ENCODE data around the gene GULP1.

The GULP1 gene

GRCh38 chr2:188391354-188391753 is 99.7 kb downstream of the GULP1 start:
- no peaks in the 10 kb centered on the region for H3K9me3 ChIP-seq (ENCODE audit: control insufficient read depth, low read length)
- no peaks in the 10 kb centered on the region for H3K36me3 ChIP-seq (ENCODE audit: control insufficient read depth, insufficient read depth, low read length)
- H3K27me3 ChIP-seq (ENCODE audit: control insufficient read depth, insufficient read depth, low read length) = no peaks in the 10 kb centered on the region
- H3K9ac ChIP-seq (ENCODE audit: low read length) = no peak overlapping the region
- H3K4me3 ChIP-seq (ENCODE audit: low read length) = no peak overlapping the region
- no peaks in the 10 kb centered on the region for H3K4me1 ChIP-seq (ENCODE audit: control insufficient read depth, insufficient read depth, low read length)

DNA sequence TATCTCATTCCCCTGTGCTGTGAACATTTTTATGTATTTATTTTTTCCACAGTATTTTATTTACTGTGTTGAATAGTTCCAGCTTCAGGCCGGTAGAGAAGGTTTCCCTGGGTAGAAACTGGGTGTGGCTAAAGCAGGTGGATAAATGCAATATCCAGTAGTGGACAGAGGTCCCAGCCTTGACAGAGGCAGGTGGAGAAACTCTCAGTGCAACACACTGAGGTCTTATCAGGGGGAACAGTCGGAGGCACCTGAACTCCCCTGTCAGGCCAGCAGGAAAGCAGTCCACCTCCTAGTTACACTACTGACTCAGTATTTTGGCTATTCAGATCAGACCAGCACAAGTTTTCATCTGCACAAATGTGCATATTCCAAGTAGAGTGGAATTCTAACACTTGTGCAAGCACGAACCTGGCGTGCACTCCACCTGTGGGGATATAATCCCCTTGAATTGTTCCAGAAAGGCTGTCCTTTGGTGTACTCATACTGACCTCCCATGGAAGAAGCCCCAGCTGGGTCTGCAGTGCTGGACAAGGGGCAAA is 103.3 kb downstream of the GULP1 start:
- Histone ChIP-seq H3K27me3 (ENCODE audit: control insufficient read depth, insufficient read depth, low read length) (no peaks in the 10 kb centered on the region), H3K4me3 (ENCODE audit: low read length) (no peak overlapping the region), H3K9me3 (ENCODE audit: control insufficient read depth, low read length) (no peaks in the 10 kb centered on the region)

GRCh38 chr2:188395903-188396689 is 104.4 kb downstream of the GULP1 start:
- Histone ChIP-seq H3K36me3 (ENCODE audit: control insufficient read depth, insufficient read depth, low read length) (no peaks in the 10 kb centered on the region), H3K4me1 (ENCODE audit: control insufficient read depth, insufficient read depth, low read length) (no peaks in the 10 kb centered on the region), H3K9ac (ENCODE audit: low read length) (no peak overlapping the region), H3K4me3 (ENCODE audit: low read length) (no peak overlapping the region), H3K27me3 (ENCODE audit: control insufficient read depth, insufficient read depth, low read length) (no peaks in the 10 kb centered on the region), H3K9me3 (ENCODE audit: control insufficient read depth, low read length) (no peaks in the 10 kb centered on the region)

More for the DNA sequence above, 103.3 kb downstream of the GULP1 start:
- Histone ChIP-seq H3K4me1 (ENCODE audit: control insufficient read depth, insufficient read depth, low read length) (no peaks in the 10 kb centered on the region), H3K9ac (ENCODE audit: low read length) (no peak overlapping the region), H3K36me3 (ENCODE audit: control insufficient read depth, insufficient read depth, low read length) (no peaks in the 10 kb centered on the region)

GRCh38 chr2:188399159-188399558 is 107.5 kb downstream of the GULP1 start:
- no peaks in the 10 kb centered on the region for H3K9me3 ChIP-seq (ENCODE audit: control insufficient read depth, low read length)
- H3K27me3 ChIP-seq (ENCODE audit: control insufficient read depth, insufficient read depth, low read length) = no peaks in the 10 kb centered on the region
- no peaks in the 10 kb centered on the region for H3K4me1 ChIP-seq (ENCODE audit: control insufficient read depth, insufficient read depth, low read length)
- H3K9ac ChIP-seq (ENCODE audit: low read length) = no peak overlapping the region
- no peaks in the 10 kb centered on the region for H3K36me3 ChIP-seq (ENCODE audit: control insufficient read depth, insufficient read depth, low read length)
- H3K4me3 ChIP-seq (ENCODE audit: low read length) = no peak overlapping the region

- Histone ChIP-seq H3K9ac (ENCODE audit: low read length) (no peak overlapping the region), H3K9me3 (ENCODE audit: control insufficient read depth, low read length) (no peaks in the 10 kb centered on the region)
Measured at GRCh38 chr2:188403676-188404075, 112.0 kb downstream of the GULP1 start.

GRCh38 chr2:188404341-188405004 is 112.8 kb downstream of the GULP1 start:
- no peak overlapping the region for H3K4me3 ChIP-seq (ENCODE audit: low read length)
- H3K9ac ChIP-seq (ENCODE audit: low read length) = no peak overlapping the region
- no peaks in the 10 kb centered on the region for H3K4me1 ChIP-seq (ENCODE audit: control insufficient read depth, insufficient read depth, low read length)
- H3K27me3 ChIP-seq (ENCODE audit: control insufficient read depth, insufficient read depth, low read length) = no peaks in the 10 kb centered on the region
- no peaks in the 10 kb centered on the region for H3K9me3 ChIP-seq (ENCODE audit: control insufficient read depth, low read length)
- H3K36me3 ChIP-seq (ENCODE audit: control insufficient read depth, insufficient read depth, low read length) = no peaks in the 10 kb centered on the region

More at GRCh38 chr2:188403676-188404075, 112.0 kb downstream of the GULP1 start:
- Histone ChIP-seq H3K36me3 (ENCODE audit: control insufficient read depth, insufficient read depth, low read length) (no peaks in the 10 kb centered on the region), H3K27me3 (ENCODE audit: control insufficient read depth, insufficient read depth, low read length) (no peaks in the 10 kb centered on the region), H3K4me1 (ENCODE audit: control insufficient read depth, insufficient read depth, low read length) (no peaks in the 10 kb centered on the region), H3K4me3 (ENCODE audit: low read length) (no peak overlapping the region)

- no peaks in the 10 kb centered on the region for H3K9me3 ChIP-seq (ENCODE audit: control insufficient read depth, low read length)
- no peak overlapping the region for H3K9ac ChIP-seq (ENCODE audit: low read length)
- H3K36me3 ChIP-seq (ENCODE audit: control insufficient read depth, insufficient read depth, low read length) = no peaks in the 10 kb centered on the region
- no peaks in the 10 kb centered on the region for H3K27me3 ChIP-seq (ENCODE audit: control insufficient read depth, insufficient read depth, low read length)
- H3K4me1 ChIP-seq (ENCODE audit: control insufficient read depth, insufficient read depth, low read length) = no peaks in the 10 kb centered on the region
- H3K4me3 ChIP-seq (ENCODE audit: low read length) = no peak overlapping the region
Measured at GRCh38 chr2:188406414-188406813, 114.7 kb downstream of the GULP1 start.

DNA sequence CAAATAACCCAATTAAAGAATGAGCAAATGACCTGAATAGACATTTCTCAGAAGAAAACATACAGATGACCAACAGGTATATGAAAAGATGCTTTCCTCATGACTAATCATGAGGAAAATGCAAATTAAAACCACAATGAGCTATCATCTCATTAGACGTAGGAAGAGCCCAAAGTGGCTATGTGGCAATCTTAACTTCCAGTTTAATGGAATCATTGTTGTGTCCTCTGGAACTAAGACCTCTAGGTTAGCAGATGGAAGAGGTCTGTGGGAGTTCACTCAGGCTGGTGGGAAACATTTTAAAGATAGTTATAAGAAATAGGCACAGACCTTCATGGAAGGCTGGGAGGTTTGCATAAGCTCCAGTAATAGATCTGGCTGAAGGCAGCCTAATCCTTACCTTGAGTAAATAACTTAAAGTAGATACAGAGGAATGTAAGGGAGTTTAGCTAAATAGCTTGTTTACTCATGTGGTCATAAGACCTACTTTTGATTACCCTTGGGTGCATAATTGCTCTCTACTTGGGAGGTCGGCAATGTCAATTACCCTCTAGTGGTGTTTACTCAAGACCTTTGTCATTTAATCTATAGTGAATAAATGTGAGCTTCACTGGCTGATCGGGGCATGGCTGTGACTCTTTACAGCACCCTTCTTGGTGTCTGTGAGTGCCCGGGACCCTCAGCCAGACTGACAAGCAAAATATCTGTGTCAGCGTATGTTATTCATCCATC is 119.0 kb downstream of the GULP1 start:
- Histone ChIP-seq H3K36me3 (ENCODE audit: control insufficient read depth, insufficient read depth, low read length) (no peaks in the 10 kb centered on the region), H3K4me3 (ENCODE audit: low read length) (no peak overlapping the region), H3K27me3 (ENCODE audit: control insufficient read depth, insufficient read depth, low read length) (no peaks in the 10 kb centered on the region), H3K4me1 (ENCODE audit: control insufficient read depth, insufficient read depth, low read length) (no peaks in the 10 kb centered on the region), H3K9me3 (ENCODE audit: control insufficient read depth, low read length) (no peaks in the 10 kb centered on the region), H3K9ac (ENCODE audit: low read length) (no peak overlapping the region)

DNA sequence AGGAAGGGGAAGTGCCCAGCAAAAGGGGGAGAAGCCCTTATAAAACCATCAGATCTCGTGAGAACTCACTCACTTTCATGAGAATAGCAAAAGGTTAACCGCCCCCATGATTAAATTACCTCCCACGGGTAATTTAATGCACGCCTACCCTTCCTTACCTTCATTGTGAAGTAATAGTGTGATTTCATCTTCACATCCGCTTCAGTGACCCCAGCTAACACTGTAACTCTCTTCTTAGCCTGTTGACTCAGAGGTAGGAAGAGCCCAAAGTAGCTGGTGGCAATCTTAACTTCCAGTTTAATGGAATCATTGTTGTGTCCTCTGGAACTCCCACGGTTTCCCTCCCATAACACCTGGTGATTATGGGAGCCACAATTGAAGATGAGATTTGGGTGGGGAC is 120.5 kb downstream of the GULP1 start:
- Histone ChIP-seq H3K27me3 (ENCODE audit: control insufficient read depth, insufficient read depth, low read length) (no peaks in the 10 kb centered on the region), H3K36me3 (ENCODE audit: control insufficient read depth, insufficient read depth, low read length) (no peaks in the 10 kb centered on the region), H3K4me3 (ENCODE audit: low read length) (no peak overlapping the region), H3K4me1 (ENCODE audit: control insufficient read depth, insufficient read depth, low read length) (no peaks in the 10 kb centered on the region), H3K9me3 (ENCODE audit: control insufficient read depth, low read length) (no peaks in the 10 kb centered on the region), H3K9ac (ENCODE audit: low read length) (no peak overlapping the region)

- no peak overlapping the region for H3K9ac ChIP-seq (ENCODE audit: low read length)
Measured at GRCh38 chr2:188414411-188414810, 122.7 kb downstream of the GULP1 start.

DNA sequence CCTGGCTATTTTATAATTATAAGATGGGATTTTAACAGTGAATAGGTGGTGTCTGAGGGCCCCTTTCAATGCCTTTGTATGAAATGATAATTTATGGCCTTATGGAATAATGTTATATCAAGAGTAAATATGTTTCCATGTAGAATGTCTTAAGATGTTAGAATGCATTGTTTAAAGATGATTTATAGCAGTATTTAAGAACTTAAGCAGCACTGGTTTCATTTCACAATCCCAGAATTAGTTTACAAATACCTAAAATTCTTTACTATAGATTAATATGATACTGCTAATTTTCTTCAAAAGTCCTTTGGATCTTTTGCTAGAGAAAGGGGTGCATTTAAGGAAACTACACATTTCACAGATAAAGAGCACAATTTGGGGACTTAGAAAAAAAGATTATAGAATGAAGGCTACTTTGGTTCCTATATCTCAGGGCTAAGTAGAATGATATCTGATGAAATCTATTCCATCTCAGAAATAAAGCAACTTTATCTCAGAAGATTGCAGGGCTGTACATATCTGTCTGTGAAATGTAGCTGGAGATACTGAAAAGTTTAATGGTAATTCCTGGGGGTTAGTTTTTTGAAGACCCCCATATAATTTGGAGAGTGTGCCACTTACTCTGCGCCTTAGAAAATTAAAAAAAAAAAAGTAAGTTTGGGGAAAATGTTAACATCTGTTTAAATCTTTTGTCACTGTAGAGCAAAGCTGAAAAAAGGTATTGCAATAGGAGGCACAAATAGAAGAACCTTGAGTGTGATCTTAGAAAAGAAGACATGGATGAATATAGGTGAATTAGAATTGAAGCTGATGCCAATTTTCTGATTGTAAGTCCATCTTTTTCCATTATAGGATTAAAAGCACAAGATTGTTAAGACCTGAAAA is 123.4 kb downstream of the GULP1 start:
- Histone ChIP-seq H3K9me3 (ENCODE audit: control insufficient read depth, low read length) (no peaks in the 10 kb centered on the region), H3K4me3 (ENCODE audit: low read length) (no peak overlapping the region), H3K4me1 (ENCODE audit: control insufficient read depth, insufficient read depth, low read length) (no peaks in the 10 kb centered on the region), H3K27me3 (ENCODE audit: control insufficient read depth, insufficient read depth, low read length) (no peaks in the 10 kb centered on the region), H3K36me3 (ENCODE audit: control insufficient read depth, insufficient read depth, low read length) (no peaks in the 10 kb centered on the region), H3K9ac (ENCODE audit: low read length) (no peak overlapping the region)

More at GRCh38 chr2:188414411-188414810, 122.7 kb downstream of the GULP1 start:
- no peaks in the 10 kb centered on the region for H3K4me1 ChIP-seq (ENCODE audit: control insufficient read depth, insufficient read depth, low read length)
- H3K9me3 ChIP-seq (ENCODE audit: control insufficient read depth, low read length) = no peaks in the 10 kb centered on the region
- no peaks in the 10 kb centered on the region for H3K27me3 ChIP-seq (ENCODE audit: control insufficient read depth, insufficient read depth, low read length)
- H3K36me3 ChIP-seq (ENCODE audit: control insufficient read depth, insufficient read depth, low read length) = no peaks in the 10 kb centered on the region
- no peak overlapping the region for H3K4me3 ChIP-seq (ENCODE audit: low read length)

Measured in mucosa of stomach (tissue), 1 donor.